ENCODE data around the gene INTS11.

DNA sequence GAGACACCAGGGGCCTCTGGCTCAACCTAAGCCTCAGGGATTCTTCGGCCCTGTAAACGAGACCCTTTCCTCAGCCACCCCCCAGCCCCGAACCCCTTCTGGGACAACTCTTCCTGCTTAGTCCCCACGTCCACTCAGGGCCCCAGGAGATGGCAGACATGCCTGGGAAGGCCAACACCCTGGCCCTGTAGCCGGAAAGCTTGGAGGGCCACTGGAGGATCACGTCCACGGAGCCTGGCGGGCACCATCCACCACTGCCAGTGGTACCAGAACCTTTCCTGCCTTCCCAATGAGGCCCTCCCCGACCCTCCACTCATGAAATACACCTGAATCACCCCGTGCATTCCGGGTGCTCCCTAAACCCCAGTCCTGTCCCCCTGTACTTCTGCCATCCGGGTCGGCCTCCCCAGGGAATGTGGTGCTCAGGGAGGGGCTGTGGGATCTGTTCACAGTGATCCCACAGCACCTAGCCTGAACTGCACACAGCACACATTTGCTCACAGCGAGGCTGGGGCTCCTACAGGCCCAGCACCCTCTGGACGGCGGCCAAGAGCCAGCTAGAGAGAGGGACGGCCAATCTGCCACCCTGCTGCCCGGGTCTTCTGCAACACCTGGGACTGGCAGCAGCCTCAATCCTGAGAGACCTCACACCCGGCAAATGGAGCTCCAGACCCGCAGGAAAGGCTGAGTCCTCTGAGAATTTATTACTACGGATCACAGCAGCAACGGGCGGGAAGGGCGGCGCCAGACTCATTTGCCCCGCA, 48.8 kb upstream of the INTS11 start:
- TF ChIP-seq, protein P1, sequence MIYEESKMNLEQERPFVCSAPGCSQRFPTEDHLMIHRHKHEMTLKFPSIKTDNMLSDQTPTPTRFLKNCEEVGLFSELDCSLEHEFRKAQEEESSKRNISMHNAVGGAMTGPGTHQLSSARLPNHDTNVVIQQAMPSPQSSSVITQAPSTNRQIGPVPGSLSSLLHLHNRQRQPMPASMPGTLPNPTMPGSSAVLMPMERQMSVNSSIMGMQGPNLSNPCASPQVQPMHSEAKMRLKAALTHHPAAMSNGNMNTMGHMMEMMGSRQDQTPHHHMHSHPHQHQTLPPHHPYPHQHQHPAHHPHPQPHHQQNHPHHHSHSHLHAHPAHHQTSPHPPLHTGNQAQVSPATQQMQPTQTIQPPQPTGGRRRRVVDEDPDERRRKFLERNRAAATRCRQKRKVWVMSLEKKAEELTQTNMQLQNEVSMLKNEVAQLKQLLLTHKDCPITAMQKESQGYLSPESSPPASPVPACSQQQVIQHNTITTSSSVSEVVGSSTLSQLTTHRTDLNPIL (CRISPR knock-in tag; IDR thresholded peaks at IDR 0.05; ENCODE audit: low read depth): no peak
- no peak for TF ChIP-seq CSDC2 (CRISPR knock-in tag; IDR thresholded peaks at IDR 0.05)
